Measurements from ENCODE around the gene CUTC.
A peak's percentile ranks its signal among the peaks of the same experiment; 100 is the strongest.
"Not testable (repeated sequence)": the region's sequence is repeated elsewhere in the genome, so short reads cannot be mapped to it uniquely, and the experiment has no call there.

The CUTC gene

GRCh38 chr10:99730026-99730425 lies 2.0 kb upstream of the CUTC start:
- Mint-ChIP-seq H3K4me1 (peaks cover 11 to 40% of the 10 kb centered on the region in 2 donors), H3K27ac (no peak overlapping the region), H3K36me3 (peaks cover 30 to 37% of the 10 kb centered on the region in 2 donors), H3K27me3 (no peaks in the 10 kb centered on the region), H3K4me3 (no peak overlapping the region), H3K9me3 (no peaks in the 10 kb centered on the region)
- ATAC-seq (replicated peaks) (no peak), DNase-seq (no peak)

GRCh38 chr10:99731306-99732032 lies 565 bp upstream of the CUTC start:
- peak overlapping the region; percentile 99 for H3K4me3 Mint-ChIP-seq
- DNase-seq (no peak), ATAC-seq (replicated peaks) (no peak)
- H3K27ac Mint-ChIP-seq: peak overlapping the region; percentile 100
- no peaks in the 10 kb centered on the region for H3K27me3 Mint-ChIP-seq
- no peaks in the 10 kb centered on the region for H3K9me3 Mint-ChIP-seq
- H3K4me1 Mint-ChIP-seq: peaks cover 12 to 37% of the 10 kb centered on the region in 2 donors
- H3K36me3 Mint-ChIP-seq: peaks cover 23 to 35% of the 10 kb centered on the region in 2 donors

DNA sequence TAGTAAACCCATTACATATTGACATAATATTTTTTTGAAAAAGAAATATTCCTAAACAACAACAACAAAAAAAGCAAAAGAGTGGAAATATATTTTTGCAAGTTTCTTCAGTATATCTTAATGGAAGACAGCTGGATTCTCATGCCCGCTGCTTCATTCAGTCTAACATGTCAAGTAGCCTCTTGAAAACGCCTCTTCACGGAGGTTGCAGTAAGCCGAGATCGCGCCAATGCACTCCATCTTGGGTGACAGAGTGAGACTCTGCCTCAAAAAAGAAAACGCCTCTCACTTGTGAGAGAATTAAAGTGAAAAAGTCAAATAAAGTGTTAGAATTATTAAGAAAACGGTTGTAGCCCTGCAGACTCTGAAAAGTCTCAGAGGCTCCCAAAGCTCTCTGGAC lies 1.3 kb downstream of the CUTC start:
- Mint-ChIP-seq H3K9me3 (no peaks in the 10 kb centered on the region), H3K27ac (no peak overlapping the region), H3K36me3 (peaks cover 22 to 36% of the 10 kb centered on the region in 2 donors), H3K4me1 (peaks cover 12 to 37% of the 10 kb centered on the region in 2 donors), H3K4me3 (peak overlapping the region; percentile 72 to 80), H3K27me3 (no peaks in the 10 kb centered on the region)
- DNase-seq (no peak), ATAC-seq (replicated peaks) (no peak)

DNA sequence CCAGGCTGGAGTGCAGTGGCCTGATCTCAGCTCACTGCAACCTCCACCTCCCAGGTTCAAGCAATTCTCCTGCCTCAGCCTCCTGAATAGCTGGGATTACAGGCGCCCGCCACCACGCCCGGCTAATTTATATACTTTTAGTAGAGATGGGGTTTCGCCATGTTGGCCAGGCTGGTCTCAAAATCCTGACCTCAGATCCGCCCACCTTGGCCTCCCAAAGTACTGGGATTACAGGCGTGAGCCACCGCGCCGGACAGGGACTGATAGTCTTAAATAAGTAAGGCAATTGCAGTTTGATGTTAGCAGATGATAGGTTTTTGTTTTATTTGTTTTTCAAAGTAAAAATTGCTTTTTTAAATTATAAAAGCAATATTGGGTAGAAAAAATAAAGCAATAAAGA lies 2.1 kb downstream of the CUTC start:
- peak overlapping the region; percentile 14 to 17 for H3K4me3 Mint-ChIP-seq
- H3K4me1 Mint-ChIP-seq: peaks cover 12 to 35% of the 10 kb centered on the region in 2 donors
- peaks cover 21 to 36% of the 10 kb centered on the region in 2 donors for H3K36me3 Mint-ChIP-seq
- not testable (repeated sequence) for H3K27me3 Mint-ChIP-seq; DNase-seq; H3K27ac Mint-ChIP-seq; ATAC-seq (replicated peaks); H3K9me3 Mint-ChIP-seq

DNA sequence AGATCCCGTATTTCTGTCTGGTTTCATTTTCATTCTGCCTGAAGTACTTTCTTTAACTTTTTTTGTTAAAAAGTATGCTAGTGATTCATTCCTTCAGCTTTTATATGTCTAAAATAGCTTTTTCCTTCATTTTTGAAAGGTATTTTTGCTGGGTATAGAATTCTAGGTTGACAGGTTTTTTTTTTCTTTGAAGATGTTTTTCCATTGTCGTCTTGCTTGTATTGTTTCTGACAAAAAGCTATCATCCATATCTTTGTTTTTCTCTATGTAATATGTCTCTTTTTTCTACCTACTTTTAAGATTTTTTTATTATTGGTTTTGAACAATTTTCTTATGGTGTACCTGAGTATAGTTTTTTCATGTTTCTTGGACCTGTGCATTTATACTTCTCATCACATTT lies 8.2 kb downstream of the CUTC start:
- Mint-ChIP-seq H3K4me3 (no peak overlapping the region), H3K4me1 (peaks cover 9 to 13% of the 10 kb centered on the region in 2 donors), H3K27ac (no peak overlapping the region), H3K27me3 (no peaks in the 10 kb centered on the region), H3K36me3 (peaks cover 52 to 65% of the 10 kb centered on the region in 2 donors), H3K9me3 (peaks cover 4 to 7% of the 10 kb centered on the region in 2 donors)
- DNase-seq (no peak), ATAC-seq (replicated peaks) (no peak)

GRCh38 chr10:99740933-99741559 lies 9.0 kb downstream of the CUTC start:
- peaks cover 55 to 68% of the 10 kb centered on the region in 2 donors for H3K36me3 Mint-ChIP-seq

GRCh38 chr10:99742254-99742653 lies 10.2 kb downstream of the CUTC start:
- H3K4me1 Mint-ChIP-seq: peaks cover 9 to 15% of the 10 kb centered on the region in 2 donors

More at GRCh38 chr10:99740933-99741559, 9.0 kb downstream of the CUTC start:
- Mint-ChIP-seq H3K4me3 (no peak overlapping the region), H3K4me1 (peaks cover 9 to 15% of the 10 kb centered on the region in 2 donors), H3K27ac (no peak overlapping the region), H3K27me3 (no peaks in the 10 kb centered on the region), H3K9me3 (peaks cover 4 to 7% of the 10 kb centered on the region in 2 donors)
- no peak for ATAC-seq (replicated peaks)
- DNase-seq: no peak

GRCh38 chr10:99742701-99743100 lies 10.7 kb downstream of the CUTC start:
- Mint-ChIP-seq H3K9me3 (peaks cover 4 to 7% of the 10 kb centered on the region in 2 donors), H3K36me3 (peaks cover 48 to 58% of the 10 kb centered on the region in 2 donors), H3K27ac (no peak overlapping the region), H3K27me3 (no peaks in the 10 kb centered on the region), H3K4me3 (no peak overlapping the region), H3K4me1 (peaks cover 9 to 15% of the 10 kb centered on the region in 2 donors)
- no peak for ATAC-seq (replicated peaks)
- no peak for DNase-seq

More at GRCh38 chr10:99742254-99742653, 10.2 kb downstream of the CUTC start:
- Mint-ChIP-seq H3K27me3 (no peaks in the 10 kb centered on the region), H3K9me3 (peaks cover 4 to 7% of the 10 kb centered on the region in 2 donors), H3K27ac (no peak overlapping the region), H3K4me3 (no peak overlapping the region), H3K36me3 (peaks cover 53 to 62% of the 10 kb centered on the region in 2 donors)
- DNase-seq: no peak
- no peak for ATAC-seq (replicated peaks)

GRCh38 chr10:99743841-99744240 lies 11.8 kb downstream of the CUTC start:
- Mint-ChIP-seq H3K4me3 (no peak overlapping the region), H3K27me3 (no peaks in the 10 kb centered on the region), H3K36me3 (peaks cover 55 to 65% of the 10 kb centered on the region in 2 donors), H3K27ac (no peak overlapping the region), H3K9me3 (peaks cover 4 to 7% of the 10 kb centered on the region in 2 donors), H3K4me1 (peaks cover 11 to 21% of the 10 kb centered on the region in 2 donors)
- no peak for ATAC-seq (replicated peaks)
- DNase-seq: no peak

- not testable (repeated sequence) for ATAC-seq (replicated peaks); DNase-seq; H3K27me3 Mint-ChIP-seq; H3K27ac Mint-ChIP-seq; H3K9me3 Mint-ChIP-seq; H3K4me3 Mint-ChIP-seq
- Mint-ChIP-seq H3K36me3 (peaks cover 42 to 51% of the 10 kb centered on the region in 2 donors), H3K4me1 (peaks cover 11 to 16% of the 10 kb centered on the region in 2 donors)
Observed at GRCh38 chr10:99746166-99746565, 14.1 kb downstream of the CUTC start.

GRCh38 chr10:99748823-99749451 lies 16.9 kb downstream of the CUTC start:
- Mint-ChIP-seq H3K27ac (no peak overlapping the region), H3K36me3 (peaks cover 24 to 39% of the 10 kb centered on the region in 2 donors), H3K27me3 (no peaks in the 10 kb centered on the region), H3K4me3 (no peak overlapping the region), H3K9me3 (no peaks in the 10 kb centered on the region), H3K4me1 (peaks cover 4 to 11% of the 10 kb centered on the region in 2 donors)
- ATAC-seq (replicated peaks): no peak
- no peak for DNase-seq

DNA sequence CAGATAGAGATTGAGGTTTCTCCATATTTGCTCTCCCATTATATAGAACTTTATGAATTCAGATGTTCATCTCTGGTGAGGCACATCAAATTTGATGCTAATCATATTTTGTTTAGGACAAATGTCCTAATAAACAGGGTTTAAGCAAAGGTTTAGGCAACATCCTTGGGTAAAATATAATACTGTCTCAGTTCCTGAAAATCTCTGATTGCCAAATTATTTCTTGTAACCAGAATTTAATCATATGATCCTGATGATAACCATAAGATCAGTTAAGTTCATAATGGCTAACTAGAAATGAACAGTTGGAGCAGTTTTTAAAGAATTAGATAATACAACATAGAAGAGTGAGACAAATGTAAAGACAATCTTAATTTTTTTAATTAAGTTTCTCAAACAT lies 18.6 kb downstream of the CUTC start:
- H3K27me3 Mint-ChIP-seq: no peaks in the 10 kb centered on the region
- H3K4me1 Mint-ChIP-seq: peaks cover 2 to 7% of the 10 kb centered on the region in 2 donors
- no peak overlapping the region for H3K27ac Mint-ChIP-seq
- peaks cover 22 to 37% of the 10 kb centered on the region in 2 donors for H3K36me3 Mint-ChIP-seq
- DNase-seq (no peak), ATAC-seq (replicated peaks) (no peak)
- H3K4me3 Mint-ChIP-seq: no peak overlapping the region
- H3K9me3 Mint-ChIP-seq: no peaks in the 10 kb centered on the region

GRCh38 chr10:99754670-99755069 lies 22.6 kb downstream of the CUTC start:
- H3K27ac Mint-ChIP-seq: no peak overlapping the region
- H3K36me3 Mint-ChIP-seq: peaks cover 33 to 47% of the 10 kb centered on the region in 2 donors
- no peak overlapping the region for H3K4me3 Mint-ChIP-seq
- H3K9me3 Mint-ChIP-seq: no peaks in the 10 kb centered on the region
- ATAC-seq (replicated peaks) (no peak), DNase-seq (no peak)
- no peaks in the 10 kb centered on the region for H3K27me3 Mint-ChIP-seq
- H3K4me1 Mint-ChIP-seq: no peaks in the 10 kb centered on the region

DNA sequence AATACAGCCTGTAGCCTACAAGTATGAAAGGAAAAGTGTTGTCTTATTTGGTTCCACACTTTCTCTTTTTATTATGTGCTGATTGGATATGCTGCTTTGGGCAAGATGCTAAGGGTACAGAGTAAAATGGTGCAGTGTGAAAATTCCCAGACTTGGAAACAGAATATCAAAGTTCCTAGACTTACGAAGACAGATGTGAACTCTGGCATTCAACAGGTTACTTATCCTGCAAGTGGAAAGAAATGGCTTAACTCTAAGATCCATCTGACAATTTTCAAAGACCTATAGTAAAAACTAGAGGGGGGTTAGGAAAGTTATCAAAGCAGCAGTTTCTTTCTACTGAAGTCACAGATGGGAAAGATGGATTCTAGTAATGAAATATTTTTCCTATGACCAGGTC lies 24.1 kb downstream of the CUTC start:
- Mint-ChIP-seq H3K4me3 (no peak overlapping the region), H3K27me3 (no peaks in the 10 kb centered on the region), H3K27ac (no peak overlapping the region), H3K36me3 (peaks cover 42 to 59% of the 10 kb centered on the region in 2 donors), H3K4me1 (no peaks in the 10 kb centered on the region), H3K9me3 (no peaks in the 10 kb centered on the region)
- no peak for ATAC-seq (replicated peaks)
- no peak for DNase-seq

Data from stimulated activated naive B cell treated with anti-CD40 and anti-IgM and Interleukin-4, amounts not matched to agents 10 μg/mL and 1 μg/mL and 100 μg/mL, for 72 hours (primary cell).